H1 (cell line): ENCODE measurements around the gene CRYBB2. TPM values are rescaled to one million over a fixed set of nuclear protein-coding genes. Genes with fewer than 3 reads are reported as not detected.

Source experiments
- CTCF ChIA-PET: fragments of 300-600 bp; sonication (Branson Sonifier 250); formaldehyde crosslinking; loops from one replicate; lab custom pipeline; 2021; ENCODE audit not compliant: partially characterized antibody; lab: Charles Lee
- POLR2A ChIA-PET: fragments of 300-600 bp; sonication (Branson Sonifier 250); formaldehyde crosslinking; loops from one replicate; lab custom pipeline; 2021; ENCODE audit warnings: inconsistent platforms; ENCODE audit not compliant: partially characterized antibody; lab: Charles Lee
- DNase-seq, 2 experiments: peaks; one replicate each; pipeline versions ENCODE4 v3.0.0 to v3.0.0-alpha.2; 2010 to 2022; ENCODE audit warnings: low spot score in 2 of 2, low read depth in 1 of 2, mixed read lengths in 1 of 2
- FAIRE-seq: peaks from 2 replicates; lab custom pipeline; 2011; peaks lifted over from hg19 to GRCh38; lab: Jason Lieb, UNC
- H2AFZ ChIP-seq: 2 replicates; pipeline ENCODE4 v1.8.1; 2012; ENCODE audit warnings: low read length, inconsistent platforms
- H2AK5ac ChIP-seq: 2 replicates; pipeline ENCODE4 v1.6.1; 2013; ENCODE audit warnings: low read depth, low read length
- H2BK120ac ChIP-seq: replicated peaks from 2 replicates; pipeline ENCODE3; 2013; ENCODE audit warnings: low read depth, low read length, inconsistent platforms
- H2BK12ac ChIP-seq: 2 replicates; pipeline ENCODE4 v1.6.1; 2013; ENCODE audit warnings: low read depth, low read length
- H2BK15ac ChIP-seq: 2 replicates; pipeline ENCODE4 v1.6.1; 2013; ENCODE audit warnings: low read length
- H2BK20ac ChIP-seq: 2 replicates; pipeline ENCODE4 v1.6.1; 2013; ENCODE audit warnings: low read length
- H2BK5ac ChIP-seq: 2 replicates; pipeline ENCODE4 v1.6.1; 2013; ENCODE audit warnings: low read depth, low read length
- H3K14ac ChIP-seq: 2 replicates; pipeline ENCODE4 v1.6.1; 2013; ENCODE audit warnings: inconsistent platforms; ENCODE audit not compliant: insufficient read length
- H3K18ac ChIP-seq: 2 replicates; pipeline ENCODE4 v1.6.1; 2013; ENCODE audit warnings: low read length; ENCODE audit errors: extremely low read depth
- H3K23ac ChIP-seq: 2 replicates; pipeline ENCODE4 v1.6.1; 2013; ENCODE audit warnings: inconsistent platforms; ENCODE audit not compliant: insufficient read length
- H3K23me2 ChIP-seq: 2 replicates; pipeline ENCODE4 v1.6.1; 2013; ENCODE audit warnings: low read depth, low read length
- H3K27ac ChIP-seq: 2 replicates; pipeline ENCODE4 v1.6.1; 2011; ENCODE audit warnings: low read depth, low read length, inconsistent platforms
- H3K27me3 ChIP-seq, 4 experiments: replicated peaks in 1 of 4; 1 replicate in 1 of 4; 2 replicates in 3 of 4; pipeline versions ENCODE4 v1.6.1 to v1.8.1; 2011 to 2013; ENCODE audit warnings: low read length in 3 of 4, mild to moderate bottlenecking in 3 of 4, inconsistent platforms in 2 of 4, mixed read lengths in 2 of 4, moderate library complexity in 1 of 4; ENCODE audit not compliant: control insufficient read depth in 3 of 4, insufficient read depth in 3 of 4; ENCODE audit errors: extremely low read depth in 1 of 4
- H3K36me3 ChIP-seq, 4 experiments: 2 replicates each; pipeline versions ENCODE4 v1.6.1 to v1.8.1; 2011 to 2013; ENCODE audit warnings: mild to moderate bottlenecking in 4 of 4, low read length in 3 of 4, moderate library complexity in 2 of 4, control low read depth in 1 of 4, inconsistent platforms in 1 of 4; ENCODE audit not compliant: insufficient read depth in 4 of 4, control insufficient read depth in 2 of 4
- H3K4ac ChIP-seq: replicated peaks from 2 replicates; pipeline ENCODE3; 2013; ENCODE audit warnings: low read length, low read depth, mixed read lengths, inconsistent platforms; ENCODE audit not compliant: insufficient read length
- H3K4me1 ChIP-seq, 4 experiments: replicated peaks in 1 of 4; 1 replicate in 1 of 4; 2 replicates in 3 of 4; pipeline versions ENCODE4 v1.6.1 to v1.8.1; 2011 to 2013; ENCODE audit warnings: low read length in 3 of 4, inconsistent platforms in 2 of 4, mixed read lengths in 1 of 4; ENCODE audit not compliant: insufficient read depth in 4 of 4, control insufficient read depth in 3 of 4
- H3K4me2 ChIP-seq, 2 experiments: 2 replicates each; pipeline versions ENCODE4 v1.6.1 to v1.8.1; 2011 to 2013; ENCODE audit warnings: low read depth in 2 of 2, low read length in 2 of 2, control low read depth in 1 of 2, inconsistent platforms in 1 of 2, mild to moderate bottlenecking in 1 of 2; ENCODE audit not compliant: insufficient read depth in 1 of 2
- H3K4me3 ChIP-seq, 4 experiments: fragments of 200-600, 300-600 bp in 1 of 4; sonication (generic), shearing (Covaris generic), sonication (Bioruptor Twin) in 1 of 4; 2 replicates each; pipeline versions ENCODE4 v1.5.1 to v1.8.1; 2011 to 2016; ENCODE audit warnings: low read length in 4 of 4, low read depth in 3 of 4, control low read depth in 2 of 4, inconsistent platforms in 2 of 4, mild to moderate bottlenecking in 2 of 4, mixed read lengths in 1 of 4, moderate library complexity in 1 of 4; ENCODE audit not compliant: insufficient read depth in 2 of 4; ENCODE audit errors: extremely low read depth in 1 of 4
- H3K56ac ChIP-seq: replicated peaks from 2 replicates; pipeline ENCODE3; 2013; ENCODE audit warnings: low read depth, mild to moderate bottlenecking, mixed read lengths, low read length, inconsistent platforms; ENCODE audit not compliant: insufficient read length
- H3K79me1 ChIP-seq: 2 replicates; pipeline ENCODE4 v1.6.1; 2013; ENCODE audit warnings: low read depth, low read length, control low read depth
- H3K79me2 ChIP-seq, 2 experiments: 2 replicates each; pipeline versions ENCODE4 v1.6.1 to v1.8.1; 2012 to 2013; ENCODE audit warnings: low read length in 2 of 2, mild to moderate bottlenecking in 2 of 2, inconsistent platforms in 1 of 2; ENCODE audit not compliant: insufficient read depth in 2 of 2, control insufficient read depth in 1 of 2
- H3K9ac ChIP-seq, 4 experiments: replicated peaks in 1 of 4; 1 replicate in 1 of 4; 2 replicates in 3 of 4; pipeline versions ENCODE4 v1.6.1 to v1.8.1; 2011 to 2013; ENCODE audit warnings: low read depth in 3 of 4, low read length in 3 of 4, control low read depth in 2 of 4, mild to moderate bottlenecking in 2 of 4, moderate library complexity in 2 of 4, inconsistent platforms in 1 of 4; ENCODE audit errors: extremely low read depth in 1 of 4
- H3K9me3 ChIP-seq, 2 experiments: 2 replicates each; pipeline versions ENCODE4 v1.6.1 to v1.8.1; 2012 to 2013; ENCODE audit warnings: mild to moderate bottlenecking in 2 of 2, moderate library complexity in 2 of 2, control low read depth in 1 of 2, inconsistent platforms in 1 of 2, low read depth in 1 of 2, low read length in 1 of 2, mixed read lengths in 1 of 2; ENCODE audit not compliant: insufficient read depth in 2 of 2
- H4K20me1 ChIP-seq, 2 experiments: replicated peaks in 1 of 2; 2 replicates each; pipeline versions ENCODE3 to v1.8.1; 2011 to 2013; ENCODE audit warnings: inconsistent platforms in 2 of 2, low read length in 2 of 2, mild to moderate bottlenecking in 1 of 2; ENCODE audit not compliant: insufficient read depth in 2 of 2, control insufficient read depth in 1 of 2
- H4K5ac ChIP-seq: 2 replicates; pipeline ENCODE4 v1.6.1; 2013; ENCODE audit warnings: low read length, low read depth, mixed read lengths, inconsistent platforms; ENCODE audit not compliant: insufficient read length
- H4K8ac ChIP-seq: 2 replicates; pipeline ENCODE4 v1.8.0; 2013; ENCODE audit warnings: mild to moderate bottlenecking, moderate library complexity, low read length, inconsistent platforms; ENCODE audit not compliant: insufficient read depth; ENCODE audit errors: extremely low read depth
- H4K91ac ChIP-seq: replicated peaks from 2 replicates; pipeline ENCODE3; 2013; ENCODE audit warnings: low read length, mixed read lengths, inconsistent platforms; ENCODE audit not compliant: insufficient read length
- BCL11A ChIP-seq, 2 experiments: IDR thresholded peaks; one replicate each; pipeline ENCODE4 v1.6.1; 2011; ENCODE audit warnings: low read depth in 2 of 2, low read length in 2 of 2, mild to moderate bottlenecking in 2 of 2
- CHD1 ChIP-seq: IDR thresholded peaks from 2 replicates; pipeline ENCODE4 v1.6.1; 2012; ENCODE audit warnings: low read depth, low read length, improper control_type of control experiment
- CREB1 ChIP-seq: IDR thresholded peaks from 2 replicates; pipeline ENCODE4 v1.6.1; 2012; ENCODE audit warnings: inconsistent platforms
- CTBP2 ChIP-seq: IDR thresholded peaks from 2 replicates; pipeline ENCODE4 v1.7.0; 2011; ENCODE audit warnings: borderline replicate concordance, mild to moderate bottlenecking, moderate library complexity, mixed read lengths, low read length; ENCODE audit not compliant: insufficient read depth, insufficient read length
- E2F6 ChIP-seq: IDR thresholded peaks from 2 replicates; pipeline ENCODE4 v1.6.1; 2012; ENCODE audit warnings: inconsistent platforms
- KDM4A ChIP-seq: IDR thresholded peaks from one replicate; pipeline ENCODE4 v1.7.1; 2012; ENCODE audit warnings: low read depth, mild to moderate bottlenecking, moderate library complexity, low read length, inconsistent platforms; ENCODE audit not compliant: severe bottlenecking
- SIN3A ChIP-seq, 2 experiments: IDR thresholded peaks in 1 of 2; conservative IDR thresholded peaks in 1 of 2; 2 replicates each; pipeline ENCODE4 v1.6.1; 2011 to 2012; ENCODE audit warnings: low read length in 2 of 2, improper control_type of control experiment in 1 of 2, low read depth in 1 of 2, mild to moderate bottlenecking in 1 of 2
- WGBS, 2 experiments: shearing (Covaris generic) in 1 of 2; methylation state at CpG; one replicate each; pipeline versions ENCODE4 v1.1.6 to v1.1.7; 2013 to 2015; ENCODE audit warnings: low lambda C conversion rate in 2 of 2, mixed read lengths in 2 of 2, inconsistent platforms in 1 of 2, low coverage in 1 of 2, missing lambda C conversion rate in 1 of 2; ENCODE audit not compliant: insufficient replicate concordance in 2 of 2, insufficient coverage in 1 of 2, insufficient read length in 1 of 2; ENCODE audit errors: extremely low coverage in 1 of 2, missing lambda C conversion rate in 1 of 2; 5-methylcytosine and 5-hydroxymethylcytosine counted together
- polyA plus RNA-seq, 7 experiments: library from polyadenylated mRNA; depleted of rRNA in 3 of 7; stranded (reverse) in 5 of 7; unstranded in 2 of 7; fragments of >200 nt in 5 of 7; fragments of 200-250 nt in 2 of 7; gene quantifications; 1 replicate in 5 of 7; 2 replicates in 1 of 7; 4 replicates in 1 of 7; pipeline versions ENCODE4 v1.2.1 to v1.2.3, GENCODE V29; 2011 to 2013; ENCODE audit warnings: missing spikeins in 2 of 7, mixed read lengths in 2 of 7
- total RNA-seq: library from RNA; stranded (reverse); fragmentation: NEBNext Ultra II Directional; extraction: Animal tissue kit (Norgen Biotek cat#: 25700); gene quantifications from 2 replicates; pipeline ENCODE4 v1.2.1, GENCODE V29; 2021
- TF ChIP-seq, protein P1 (sequence below): IDR thresholded peaks from 2 replicates; pipeline ENCODE4 v1.6.1; 2012; ENCODE audit warnings: inconsistent platforms

CRYBB2 gene
- total and polyA plus RNA-seq, 2 of the 8 experiments (the other 6 are each of a cell fraction or from before 2014, with no cell fraction given) = 0.12 TPM; not detected in 1

DNA sequence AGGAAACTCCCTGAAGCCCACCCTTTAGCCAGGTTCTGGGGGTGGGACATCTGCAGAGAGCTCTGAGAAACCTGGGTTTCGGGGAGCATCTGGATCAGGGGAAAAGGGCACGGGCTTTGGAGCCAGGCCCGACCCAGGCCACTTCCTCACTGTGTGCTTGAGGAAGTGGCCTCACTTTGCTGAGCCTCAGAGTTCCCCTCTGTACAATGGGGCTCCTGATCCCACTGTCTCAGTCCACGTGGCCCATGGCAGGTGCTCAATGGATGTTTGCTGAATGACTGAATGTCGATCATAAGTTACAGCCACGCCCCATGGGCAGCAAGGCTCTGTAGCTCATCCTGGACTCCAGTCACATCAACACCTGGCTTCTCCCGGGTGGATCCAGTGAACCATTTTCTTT, 18.5 kb upstream of the CRYBB2 start:
- H3K9me3 ChIP-seq = no peaks in the 10 kb centered on the region
- FAIRE-seq (no peak), DNase-seq (no peak)
- no peak overlapping the region for H3K23ac ChIP-seq
- H3K18ac ChIP-seq = no peak overlapping the region
- H3K36me3 ChIP-seq = no peaks in the 10 kb centered on the region
- H3K27ac ChIP-seq = no peak overlapping the region
- H4K91ac ChIP-seq = no peak overlapping the region
- H2BK15ac ChIP-seq = no peak overlapping the region
- no peak overlapping the region for H2AK5ac ChIP-seq
- H3K79me1 ChIP-seq = no peaks in the 10 kb centered on the region
- H4K20me1 ChIP-seq = no peaks in the 10 kb centered on the region
- no peak overlapping the region for H4K8ac ChIP-seq
- POLR2A ChIA-PET = interaction anchor here (1.2 kb wide), 1 partner anchor 133 kb away, joined by 3 read pairs; no protein-coding TSS in a partner anchor
- H3K9ac ChIP-seq = no peak overlapping the region
- no peaks in the 10 kb centered on the region for H3K79me2 ChIP-seq
- no peak for TF ChIP-seq CTBP2
- no peak for TF ChIP-seq SIN3A (conservative IDR thresholded peaks at IDR 0.05 in 1 of 2, IDR thresholded peaks at IDR 0.05 in 1 of 2; ENCODE audit: low read depth in 1 of 2, low read length in 2 of 2)
- TF ChIP-seq BCL11A (IDR thresholded peaks at IDR 0.05; ENCODE audit: low read depth in 2 of 2, low read length in 2 of 2) = no peak
- no peak for TF ChIP-seq CHD1
- TF ChIP-seq CREB1 = no peak
- TF ChIP-seq KDM4A = no peak
- TF ChIP-seq, protein P1, sequence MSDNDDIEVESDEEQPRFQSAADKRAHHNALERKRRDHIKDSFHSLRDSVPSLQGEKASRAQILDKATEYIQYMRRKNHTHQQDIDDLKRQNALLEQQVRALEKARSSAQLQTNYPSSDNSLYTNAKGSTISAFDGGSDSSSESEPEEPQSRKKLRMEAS = no peak
- no peak for TF ChIP-seq E2F6
- no peaks in the 10 kb centered on the region for H3K23me2 ChIP-seq
- H4K5ac ChIP-seq = no peak overlapping the region
- H3K56ac ChIP-seq = no peak overlapping the region
- no peak overlapping the region for H3K4ac ChIP-seq
- H2BK5ac ChIP-seq = no peak overlapping the region
- H2BK120ac ChIP-seq = no peak overlapping the region
- no peak overlapping the region for H2BK12ac ChIP-seq
- peaks cover 0 to 2% (median 0%) of the 10 kb centered on the region in 4 experiments; a peak in 3 of 7 replicates for H3K4me1 ChIP-seq
- H2AFZ ChIP-seq = no peak overlapping the region
- no peak overlapping the region for H3K14ac ChIP-seq
- H3K4me2 ChIP-seq = no peak overlapping the region
- no peaks in the 10 kb centered on the region for H3K27me3 ChIP-seq
- H3K4me3 ChIP-seq = no peak overlapping the region
- no peak overlapping the region for H2BK20ac ChIP-seq
- WGBS, 2 experiments = 77% methylated on average over 6 of the region's 7 CpGs; no CpG with 5 or more reads in 1 of the 2 experiments
- CTCF ChIA-PET = interaction anchor here (0.8 to 5.7 kb wide), 16 partner anchors 9 to 150 kb away, joined by 3 to 43 read pairs (median 4); no protein-coding TSS in a partner anchor
